ENCODE results near the gene SIM2.

SIM2 gene

DNA sequence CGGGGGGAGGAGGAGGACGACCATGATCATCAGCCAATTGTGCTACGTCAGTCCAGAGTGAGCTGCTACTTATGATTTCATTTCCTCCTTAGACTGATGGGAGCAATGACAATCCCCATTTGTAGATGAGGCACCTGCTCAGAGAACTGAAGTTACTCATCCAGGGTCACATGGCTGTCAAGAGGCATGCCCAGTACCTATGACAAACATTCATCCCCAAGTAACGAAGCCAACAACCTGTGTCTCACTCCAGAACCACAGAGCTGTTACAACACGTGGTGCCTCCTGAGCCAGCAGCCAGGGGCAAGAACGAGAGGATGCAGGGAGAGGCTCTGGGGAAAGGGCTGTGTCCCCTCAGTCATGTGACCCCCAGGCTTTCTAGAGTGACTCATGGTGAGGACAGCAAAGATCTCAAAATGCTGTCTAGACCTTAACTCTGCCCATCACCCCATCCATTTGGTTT, 93.6 kb downstream of the SIM2 start:
- Histone ChIP-seq H3K4me2 (ENCODE audit: low read length) (peak overlapping the region; percentile 88), H3K27ac (ENCODE audit: low read length) (peak overlapping the region; percentile 42), H4K20me1 (ENCODE audit: insufficient read depth, low read length) (no peaks in the 10 kb centered on the region), H3K79me2 (ENCODE audit: low read length) (no peaks in the 10 kb centered on the region), H2AFZ (ENCODE audit: low read depth, low read length) (peak overlapping the region; percentile 47; the same call in 1 of the 2 replicates), H3K4me1 (ENCODE audit: low read length) (peaks cover 15% of the 10 kb centered on the region), H3K9ac (ENCODE audit: low read length) (peak overlapping the region; percentile 44; the same call in 1 of the 2 replicates), H3K27me3 (ENCODE audit: low read depth, low read length) (no peaks in the 10 kb centered on the region), H3K9me3 (ENCODE audit: insufficient read depth, low read length) (0 out of 2 replicates have a peak, but pooled peaks cover 4% of the 10 kb centered on the region), H3K36me3 (replicated peaks; ENCODE audit: low read depth, low read length) (no peaks in the 10 kb centered on the region), H3K4me3 (ENCODE audit: low read length) (peak overlapping the region; percentile 70)
- TF ChIP-seq, protein P1, sequence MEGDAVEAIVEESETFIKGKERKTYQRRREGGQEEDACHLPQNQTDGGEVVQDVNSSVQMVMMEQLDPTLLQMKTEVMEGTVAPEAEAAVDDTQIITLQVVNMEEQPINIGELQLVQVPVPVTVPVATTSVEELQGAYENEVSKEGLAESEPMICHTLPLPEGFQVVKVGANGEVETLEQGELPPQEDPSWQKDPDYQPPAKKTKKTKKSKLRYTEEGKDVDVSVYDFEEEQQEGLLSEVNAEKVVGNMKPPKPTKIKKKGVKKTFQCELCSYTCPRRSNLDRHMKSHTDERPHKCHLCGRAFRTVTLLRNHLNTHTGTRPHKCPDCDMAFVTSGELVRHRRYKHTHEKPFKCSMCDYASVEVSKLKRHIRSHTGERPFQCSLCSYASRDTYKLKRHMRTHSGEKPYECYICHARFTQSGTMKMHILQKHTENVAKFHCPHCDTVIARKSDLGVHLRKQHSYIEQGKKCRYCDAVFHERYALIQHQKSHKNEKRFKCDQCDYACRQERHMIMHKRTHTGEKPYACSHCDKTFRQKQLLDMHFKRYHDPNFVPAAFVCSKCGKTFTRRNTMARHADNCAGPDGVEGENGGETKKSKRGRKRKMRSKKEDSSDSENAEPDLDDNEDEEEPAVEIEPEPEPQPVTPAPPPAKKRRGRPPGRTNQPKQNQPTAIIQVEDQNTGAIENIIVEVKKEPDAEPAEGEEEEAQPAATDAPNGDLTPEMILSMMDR (IDR thresholded peaks at IDR 0.05; ENCODE audit: low read depth, low read length) = no peak
- TF ChIP-seq EZH2phosphoT487 (IDR thresholded peaks at IDR 0.05; ENCODE audit: low read depth) = no peak

DNA sequence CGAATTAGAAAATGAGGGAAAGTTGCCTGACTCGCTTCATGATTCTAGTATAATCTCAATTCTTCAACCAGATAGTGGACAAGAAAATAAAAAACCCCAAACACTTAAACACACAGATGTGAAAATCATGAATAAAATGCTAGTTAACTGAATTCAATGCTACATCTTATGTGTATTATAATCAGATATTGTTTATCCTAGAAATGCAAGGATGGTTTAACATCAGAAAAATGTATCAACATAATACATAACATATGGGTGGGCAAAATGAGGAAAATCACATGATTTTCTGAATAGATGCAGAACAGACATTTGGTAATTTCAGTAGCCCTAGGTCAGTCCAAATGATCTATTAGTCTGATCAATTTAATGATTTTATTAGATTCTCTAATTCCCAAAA, 97.2 kb downstream of the SIM2 start:
- TF ChIP-seq EZH2phosphoT487 (IDR thresholded peaks at IDR 0.05; ENCODE audit: low read depth) = no peak
- TF ChIP-seq, protein P1 (IDR thresholded peaks at IDR 0.05; ENCODE audit: low read depth, low read length) = no peak
- Histone ChIP-seq H3K9ac (ENCODE audit: low read length) (no peak overlapping the region), H3K79me2 (ENCODE audit: low read length) (no peaks in the 10 kb centered on the region), H2AFZ (ENCODE audit: low read depth, low read length) (no peak overlapping the region), H3K9me3 (ENCODE audit: insufficient read depth, low read length) (peaks cover 8% of the 10 kb centered on the region; the same call in 1 of the 2 replicates), H3K27ac (ENCODE audit: low read length) (no peak overlapping the region), H3K4me3 (ENCODE audit: low read length) (no peak overlapping the region), H3K27me3 (ENCODE audit: low read depth, low read length) (no peaks in the 10 kb centered on the region), H4K20me1 (ENCODE audit: insufficient read depth, low read length) (no peaks in the 10 kb centered on the region), H3K36me3 (replicated peaks; ENCODE audit: low read depth, low read length) (no peaks in the 10 kb centered on the region), H3K4me1 (ENCODE audit: low read length) (peaks cover 15% of the 10 kb centered on the region), H3K4me2 (ENCODE audit: low read length) (no peak overlapping the region)

DNA sequence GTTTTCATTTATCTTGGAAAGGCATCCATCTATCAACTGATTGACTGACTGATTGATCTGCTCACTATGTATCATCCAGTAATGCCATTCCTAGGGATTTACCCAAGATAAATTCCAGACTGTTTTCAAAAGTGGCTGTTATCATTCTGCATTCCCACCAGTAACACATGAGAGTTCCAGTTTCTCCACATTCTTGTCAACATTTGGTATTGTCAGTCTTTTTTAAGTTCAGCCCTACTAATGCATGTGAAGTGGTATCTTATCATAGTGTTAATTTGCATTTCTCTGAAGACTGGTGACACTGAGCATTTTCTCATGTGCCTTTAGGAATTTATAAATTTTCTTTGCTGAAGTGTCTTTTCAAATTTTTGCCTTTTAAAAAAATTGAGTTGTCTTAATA, 99.6 kb downstream of the SIM2 start:
- no peak overlapping the region for H3K27ac ChIP-seq (ENCODE audit: low read length)
- no peak overlapping the region for H3K4me3 ChIP-seq (ENCODE audit: low read length)
- no peak overlapping the region for H3K9ac ChIP-seq (ENCODE audit: low read length)
- TF ChIP-seq, protein P1 (IDR thresholded peaks at IDR 0.05; ENCODE audit: low read depth, low read length) = no peak
- no peak for TF ChIP-seq EZH2phosphoT487 (IDR thresholded peaks at IDR 0.05; ENCODE audit: low read depth)
- peaks cover 8% of the 10 kb centered on the region; the same call in 1 of the 2 replicates for H3K9me3 ChIP-seq (ENCODE audit: insufficient read depth, low read length)
- H2AFZ ChIP-seq (ENCODE audit: low read depth, low read length) = no peak overlapping the region
- H3K27me3 ChIP-seq (ENCODE audit: low read depth, low read length) = no peaks in the 10 kb centered on the region
- H3K4me2 ChIP-seq (ENCODE audit: low read length) = no peak overlapping the region
- H3K36me3 ChIP-seq (replicated peaks; ENCODE audit: low read depth, low read length) = no peaks in the 10 kb centered on the region
- no peaks in the 10 kb centered on the region for H3K79me2 ChIP-seq (ENCODE audit: low read length)
- no peaks in the 10 kb centered on the region for H3K4me1 ChIP-seq (ENCODE audit: low read length)
- no peaks in the 10 kb centered on the region for H4K20me1 ChIP-seq (ENCODE audit: insufficient read depth, low read length)
